ENCODE measurements around the gene CDH24. TPM values are rescaled to one million over a fixed set of nuclear protein-coding genes. Genes with fewer than 3 reads are reported as not detected.
"Not testable (repeated sequence)": the region's sequence is repeated elsewhere in the genome, so short reads cannot be mapped to it uniquely, and the experiment has no call there.

CDH24 gene
- total RNA-seq, 1 donor from 2014 or later = 5.9 TPM

GRCh38 chr14:23008831-23009230, 48.5 kb downstream of the CDH24 start:
- TF ChIP-seq CTCF (IDR thresholded peaks at IDR 0.05; ENCODE audit: insufficient read depth, low read length, poor library complexity, severe bottlenecking) = no peak
- no peaks in the 10 kb centered on the region for H3K27me3 ChIP-seq (ENCODE audit: control insufficient read depth, insufficient read depth, low read length)
- H3K4me3 ChIP-seq (ENCODE audit: low read depth, low read length) = no peak overlapping the region
- DNase-seq (ENCODE audit: low read depth) = no peak
- no peaks in the 10 kb centered on the region for H3K36me3 ChIP-seq (ENCODE audit: control insufficient read depth, insufficient read depth, low read length)

- no peaks in the 10 kb centered on the region for H3K27me3 ChIP-seq (ENCODE audit: control insufficient read depth, insufficient read depth, low read length)
- peak; percentile 31 for TF ChIP-seq CTCF (IDR thresholded peaks at IDR 0.05; ENCODE audit: insufficient read depth, low read length, poor library complexity, severe bottlenecking)
- DNase-seq (ENCODE audit: low read depth) = peak; percentile 83
- H3K36me3 ChIP-seq (ENCODE audit: control insufficient read depth, insufficient read depth, low read length) = no peaks in the 10 kb centered on the region
- H3K4me3 ChIP-seq (ENCODE audit: low read depth, low read length) = peak overlapping the region; percentile 55
Measured at GRCh38 chr14:23006544-23007419, 50.5 kb downstream of the CDH24 start.

- Histone ChIP-seq H3K27me3 (ENCODE audit: control insufficient read depth, insufficient read depth, low read length) (no peaks in the 10 kb centered on the region), H3K36me3 (ENCODE audit: control insufficient read depth, insufficient read depth, low read length) (no peaks in the 10 kb centered on the region), H3K4me3 (ENCODE audit: low read depth, low read length) (peak overlapping the region; percentile 55)
- TF ChIP-seq CTCF (IDR thresholded peaks at IDR 0.05; ENCODE audit: insufficient read depth, low read length, poor library complexity, severe bottlenecking) = no peak
- no peak for DNase-seq (ENCODE audit: low read depth)
Measured at GRCh38 chr14:23006188-23006534, 51.2 kb downstream of the CDH24 start.

GRCh38 chr14:23005451-23006187, 51.7 kb downstream of the CDH24 start:
- H3K27me3 ChIP-seq (ENCODE audit: control insufficient read depth, insufficient read depth, low read length) = no peaks in the 10 kb centered on the region
- no peak for DNase-seq (ENCODE audit: low read depth)
- H3K4me3 ChIP-seq (ENCODE audit: low read depth, low read length) = no peak overlapping the region

GRCh38 chr14:23004274-23004673, 53.0 kb downstream of the CDH24 start:
- not testable (repeated sequence) for DNase-seq (ENCODE audit: low read depth); H3K4me3 ChIP-seq (ENCODE audit: low read depth, low read length); H3K27me3 ChIP-seq (ENCODE audit: control insufficient read depth, insufficient read depth, low read length); H3K36me3 ChIP-seq (ENCODE audit: control insufficient read depth, insufficient read depth, low read length)

More at GRCh38 chr14:23005451-23006187, 51.7 kb downstream of the CDH24 start:
- H3K36me3 ChIP-seq (ENCODE audit: control insufficient read depth, insufficient read depth, low read length) = no peaks in the 10 kb centered on the region
- TF ChIP-seq CTCF (IDR thresholded peaks at IDR 0.05; ENCODE audit: insufficient read depth, low read length, poor library complexity, severe bottlenecking) = no peak

- Histone ChIP-seq H3K36me3 (ENCODE audit: control insufficient read depth, insufficient read depth, low read length) (no peaks in the 10 kb centered on the region), H3K4me3 (ENCODE audit: low read depth, low read length) (no peak overlapping the region), H3K27me3 (ENCODE audit: control insufficient read depth, insufficient read depth, low read length) (no peaks in the 10 kb centered on the region)
- no peak for DNase-seq (ENCODE audit: low read depth)
- no peak for TF ChIP-seq CTCF (IDR thresholded peaks at IDR 0.05; ENCODE audit: insufficient read depth, low read length, poor library complexity, severe bottlenecking)
Measured at GRCh38 chr14:23002592-23002991, 54.7 kb downstream of the CDH24 start.
